Right atrium auricular region (tissue), 2 donors: ENCODE results near the gene COX7A2. TPM values are rescaled to one million over a fixed set of nuclear protein-coding genes. Genes with fewer than 3 reads are reported as not detected.

Experiments
- DNase-seq: peaks from one replicate; pipeline ENCODE4 v3.0.0-alpha.2; 2019; ENCODE audit warnings: low spot score
- H3K27ac ChIP-seq, 2 donors: fragments of 200-600 bp; sonication (generic); 1 replicate in 1 of 2; 2 replicates in 1 of 2; pipeline ENCODE4 v1.5.1; 2016 to 2019
- H3K27me3 ChIP-seq, 2 donors: fragments of 200-600 bp; sonication (generic); one replicate each; pipeline versions ENCODE4 v1.5.1 to v1.6.0; 2017 to 2019
- H3K36me3 ChIP-seq: fragments of 200-600 bp; sonication (generic); one replicate; pipeline ENCODE4 v1.5.1; 2016
- H3K4me1 ChIP-seq, 2 donors: fragments of 200-600 bp; sonication (generic); one replicate each; pipeline versions ENCODE4 v1.5.1 to v1.6.0; 2017 to 2019
- H3K4me3 ChIP-seq, 2 donors: fragments of 200-600 bp; sonication (generic); 1 replicate in 1 of 2; 2 replicates in 1 of 2; pipeline ENCODE4 v1.5.1; 2017 to 2019; ENCODE audit warnings: mild to moderate bottlenecking in 1 of 2, moderate library complexity in 1 of 2
- H3K9me3 ChIP-seq, 2 donors: fragments of 200-600 bp; sonication (generic); one replicate each; pipeline ENCODE4 v1.5.1; 2019
- CTCF ChIP-seq, 2 donors: fragments of 200-600 bp; sonication (generic); IDR thresholded peaks; one replicate each; pipeline ENCODE4 v1.5.1; 2019; ENCODE audit warnings: antibody characterized with exemption in 2 of 2
- total RNA-seq, 2 donors: library from RNA; depleted of rRNA; stranded (reverse); fragments of >200 nt; gene quantifications; one replicate each; pipeline ENCODE4 v1.1.0, GENCODE V29; 2016

Gene COX7A2
- total RNA-seq, 2 donors from 2014 or later: 647 to 2,028 TPM

GRCh38 chr6:75211920-75212590 lies 31.5 kb downstream of the COX7A2 start:
- peaks cover 0 to 39% of the 10 kb centered on the region in 2 donors for H3K4me1 ChIP-seq
- H3K4me3 ChIP-seq: no peak overlapping the region
- no peaks in the 10 kb centered on the region for H3K27me3 ChIP-seq
- DNase-seq: no peak
- no peak for TF ChIP-seq CTCF (IDR thresholded peaks at IDR 0.05)
- H3K27ac ChIP-seq: no peak overlapping the region
- H3K36me3 ChIP-seq: no peaks in the 10 kb centered on the region
- no peaks in the 10 kb centered on the region for H3K9me3 ChIP-seq

- H3K9me3 ChIP-seq: no peaks in the 10 kb centered on the region
- H3K27ac ChIP-seq: no peak overlapping the region
- H3K36me3 ChIP-seq: no peaks in the 10 kb centered on the region
- no peaks in the 10 kb centered on the region for H3K27me3 ChIP-seq
- peak; percentile 70 to 79 for TF ChIP-seq CTCF (IDR thresholded peaks at IDR 0.05)
- DNase-seq: no peak
- H3K4me3 ChIP-seq: no peak overlapping the region
- H3K4me1 ChIP-seq: peaks cover 0 to 49% of the 10 kb centered on the region in 2 donors
Measured at GRCh38 chr6:75210885-75211739, 32.5 kb downstream of the COX7A2 start.

- peak in 1 of 2 donors; percentile 9 for TF ChIP-seq CTCF (IDR thresholded peaks at IDR 0.05)
- peaks cover 0 to 66% of the 10 kb centered on the region in 2 donors for H3K4me1 ChIP-seq
Measured at GRCh38 chr6:75209184-75209723, 34.3 kb downstream of the COX7A2 start.

GRCh38 chr6:75208298-75209183 lies 35.1 kb downstream of the COX7A2 start:
- Histone ChIP-seq H3K4me3 (peak overlapping the region; percentile 14 to 39), H3K36me3 (no peaks in the 10 kb centered on the region), H3K4me1 (peaks cover 0 to 71% of the 10 kb centered on the region in 2 donors), H3K9me3 (no peaks in the 10 kb centered on the region), H3K27ac (peak overlapping the region; percentile 48 to 50), H3K27me3 (no peaks in the 10 kb centered on the region)
- peak; percentile 82 to 89 for TF ChIP-seq CTCF (IDR thresholded peaks at IDR 0.05)
- peak; percentile 93 for DNase-seq

More at GRCh38 chr6:75209184-75209723, 34.3 kb downstream of the COX7A2 start:
- DNase-seq: no peak
- no peaks in the 10 kb centered on the region for H3K9me3 ChIP-seq
- H3K27ac ChIP-seq: peak overlapping the region; percentile 48 to 50
- no peaks in the 10 kb centered on the region for H3K36me3 ChIP-seq
- H3K4me3 ChIP-seq: no peak overlapping the region
- H3K27me3 ChIP-seq: no peaks in the 10 kb centered on the region
